Neutrophil (primary cell): ENCODE data around the gene CCDC9.
A peak's percentile ranks its signal among the peaks of the same experiment; 100 is the strongest.

Source experiments
- H3K27ac ChIP-seq: fragments of 200-600 bp; sonication (generic); 2 replicates; pipeline ENCODE4 v1.5.1; 2016; ENCODE audit warnings: mild to moderate bottlenecking, moderate library complexity
- H3K27me3 ChIP-seq: fragments of 200-600 bp; sonication (generic); 2 replicates; pipeline ENCODE4 v1.6.0; 2016; ENCODE audit warnings: mild to moderate bottlenecking
- H3K36me3 ChIP-seq: fragments of 200-600 bp; sonication (generic); 2 replicates; pipeline ENCODE4 v1.5.1; 2017
- H3K4me1 ChIP-seq, 2 experiments: fragments of 200-600 bp in 1 of 2; sonication (generic) in 1 of 2; 1 replicate in 1 of 2; 2 replicates in 1 of 2; pipeline versions ENCODE4 v1.5.1 to v1.6.1; 2013 to 2016; ENCODE audit warnings: low read depth in 1 of 2, low read length in 1 of 2, mild to moderate bottlenecking in 1 of 2, moderate library complexity in 1 of 2; ENCODE audit not compliant: control insufficient read depth in 1 of 2, insufficient read depth in 1 of 2
- H3K4me3 ChIP-seq, 2 experiments: fragments of 200-600 bp in 1 of 2; sonication (generic) in 1 of 2; 1 replicate in 1 of 2; 2 replicates in 1 of 2; pipeline ENCODE4 v1.5.1; 2013 to 2016; ENCODE audit warnings: low read depth in 1 of 2, low read length in 1 of 2, mild to moderate bottlenecking in 1 of 2, moderate library complexity in 1 of 2
- H3K9me3 ChIP-seq: fragments of 200-600 bp; sonication (generic); 2 replicates; pipeline ENCODE4 v1.5.1; 2016
- CTCF ChIP-seq: fragments of 200-600 bp; sonication (generic); IDR thresholded peaks from 2 replicates; pipeline ENCODE4 v1.5.1; 2016; ENCODE audit warnings: antibody characterized with exemption

Gene CCDC9

GRCh38 chr19:47269596-47269995 is 13.3 kb downstream of the CCDC9 start:
- Histone ChIP-seq H3K9me3 (no peaks in the 10 kb centered on the region), H3K36me3 (peaks cover 71% of the 10 kb centered on the region), H3K27ac (no peak overlapping the region), H3K27me3 (no peaks in the 10 kb centered on the region), H3K4me3 (no peak overlapping the region), H3K4me1 (peaks cover 23 to 28% of the 10 kb centered on the region in 2 experiments)
- no peak for TF ChIP-seq CTCF

GRCh38 chr19:47270408-47270807 is 14.1 kb downstream of the CCDC9 start:
- H3K9me3 ChIP-seq = no peaks in the 10 kb centered on the region
- no peak overlapping the region for H3K27ac ChIP-seq
- H3K4me1 ChIP-seq = peaks cover 29 to 33% of the 10 kb centered on the region in 2 experiments
- TF ChIP-seq CTCF = no peak
- H3K4me3 ChIP-seq = no peak overlapping the region
- peaks cover 2% of the 10 kb centered on the region for H3K27me3 ChIP-seq
- peaks cover 63% of the 10 kb centered on the region for H3K36me3 ChIP-seq

- Histone ChIP-seq H3K9me3 (no peaks in the 10 kb centered on the region), H3K4me3 (no peak overlapping the region), H3K27ac (peak overlapping the region; percentile 97), H3K36me3 (peaks cover 47% of the 10 kb centered on the region), H3K4me1 (peaks cover 34 to 41% of the 10 kb centered on the region in 2 experiments), H3K27me3 (peaks cover 5% of the 10 kb centered on the region)
- no peak for TF ChIP-seq CTCF
Observed at GRCh38 chr19:47271949-47272348, 15.6 kb downstream of the CCDC9 start.

DNA sequence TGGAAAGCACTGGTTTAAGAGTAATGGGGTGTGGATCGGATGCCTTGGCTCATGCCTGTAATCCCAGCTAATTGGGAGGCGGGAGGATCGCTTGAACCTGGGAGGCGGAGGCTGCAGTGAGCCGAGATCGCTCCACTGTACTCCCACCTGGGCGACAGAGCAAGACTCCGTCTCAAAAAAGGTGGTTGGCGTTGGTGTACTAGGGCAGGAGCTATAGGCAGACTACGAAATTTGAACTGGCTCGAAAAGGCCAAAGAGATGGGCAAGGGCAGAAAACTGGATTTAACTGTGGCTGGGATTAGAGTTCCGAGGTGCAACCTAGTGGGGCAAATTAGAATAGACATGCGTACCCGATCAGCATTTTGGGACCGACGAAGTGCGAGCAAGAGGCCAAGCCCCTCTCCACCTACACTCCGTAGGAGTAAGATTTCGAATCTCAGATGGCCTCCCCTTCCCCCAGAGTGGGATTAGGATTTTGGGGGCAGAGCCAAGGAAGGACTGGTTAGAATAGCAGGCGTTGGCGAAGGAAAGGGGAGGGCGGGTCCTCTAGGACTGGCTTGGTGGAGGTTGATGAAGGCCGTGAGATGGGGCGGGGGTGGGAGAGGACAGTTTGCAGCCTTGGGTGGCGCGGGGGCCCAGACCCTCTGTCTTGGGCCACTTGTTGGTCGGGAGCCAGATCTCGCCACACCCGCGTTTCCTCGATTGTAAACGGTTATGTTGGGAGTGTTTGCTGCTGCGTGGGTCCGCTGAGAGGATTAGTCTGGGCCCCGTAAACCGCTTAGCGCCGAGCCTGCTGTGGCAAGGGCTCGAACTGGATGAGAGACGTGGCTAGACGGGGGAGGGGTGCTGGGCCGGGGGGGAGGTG is 16.4 kb downstream of the CCDC9 start:
- H3K4me1 ChIP-seq = peaks cover 34 to 41% of the 10 kb centered on the region in 2 experiments
- TF ChIP-seq CTCF = no peak
- peak overlapping the region; percentile 97 for H3K27ac ChIP-seq
- peaks cover 40% of the 10 kb centered on the region for H3K36me3 ChIP-seq
- peaks cover 5% of the 10 kb centered on the region for H3K27me3 ChIP-seq
- no peaks in the 10 kb centered on the region for H3K9me3 ChIP-seq
- H3K4me3 ChIP-seq = peak overlapping the region; percentile 62 to 72

DNA sequence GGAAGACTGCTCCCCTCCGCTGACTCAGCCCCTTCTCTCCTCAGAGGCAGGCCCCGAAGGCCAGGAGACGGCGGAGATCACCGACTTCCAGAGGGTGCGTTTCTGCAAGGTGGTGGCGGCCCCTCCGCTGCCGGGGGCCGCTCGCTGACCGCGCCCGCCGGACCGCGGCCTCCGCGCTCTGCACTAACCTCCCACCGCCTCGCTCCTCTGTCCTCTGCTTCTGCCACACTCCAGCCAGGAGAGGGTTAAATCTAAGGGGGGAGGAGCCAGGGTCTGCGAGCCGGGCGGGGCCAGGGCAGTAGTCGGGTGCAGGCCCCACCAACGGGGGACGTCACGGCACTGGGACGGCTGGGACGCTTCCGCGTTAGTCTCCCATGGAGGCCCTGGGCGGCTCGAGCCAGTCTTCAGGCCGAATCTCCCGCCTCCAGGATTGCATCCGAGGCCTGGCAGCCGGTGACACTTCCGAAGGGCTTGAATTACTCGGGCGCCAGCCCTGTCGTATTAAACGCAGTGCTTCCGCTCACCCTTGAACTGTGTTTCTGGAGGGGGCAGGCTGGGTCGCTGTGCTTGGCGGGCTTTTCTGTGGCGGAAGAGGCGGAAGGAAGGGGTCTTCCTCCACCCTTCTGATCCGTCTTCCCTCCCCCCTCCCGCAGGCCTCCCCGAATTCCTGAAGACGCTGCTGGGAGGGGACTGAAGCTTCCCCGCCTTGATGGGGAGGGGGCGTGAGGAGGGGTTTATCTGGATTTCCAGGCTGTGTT is 17.2 kb downstream of the CCDC9 start:
- no peaks in the 10 kb centered on the region for H3K9me3 ChIP-seq
- H3K4me1 ChIP-seq = peaks cover 34 to 41% of the 10 kb centered on the region in 2 experiments
- H3K27me3 ChIP-seq = peaks cover 5% of the 10 kb centered on the region
- TF ChIP-seq CTCF = no peak
- peaks cover 32% of the 10 kb centered on the region for H3K36me3 ChIP-seq
- peak overlapping the region; percentile 62 to 72 for H3K4me3 ChIP-seq
- peak overlapping the region; percentile 97 for H3K27ac ChIP-seq
